ENCODE measurements around the gene SAG.

- TF ChIP-seq POLR2AphosphoS5 (IDR thresholded peaks at IDR 0.05) (no peak), CTCF (IDR thresholded peaks at IDR 0.05) (no peak)
Observed at GRCh38 chr2:233365861-233366520, 58.4 kb downstream of the SAG start.

All from stomach (tissue), 4 donors.